ENCODE measurements around the gene BBX.

GRCh38 chr3:107476462-107476861, 46.3 kb upstream of the BBX start:
- TF ChIP-seq CTCF (IDR thresholded peaks at IDR 0.05) (no peak), POLR2A (IDR thresholded peaks at IDR 0.05) (no peak), EP300 (IDR thresholded peaks at IDR 0.05) (no peak)
